ENCODE results near the gene ANLN.
"Not testable (repeated sequence)": the region's sequence is repeated elsewhere in the genome, so short reads cannot be mapped to it uniquely, and the experiment has no call there.

GRCh38 chr7:36385646-36386045, 4.0 kb upstream of the ANLN start:
- TF ChIP-seq, protein P1, sequence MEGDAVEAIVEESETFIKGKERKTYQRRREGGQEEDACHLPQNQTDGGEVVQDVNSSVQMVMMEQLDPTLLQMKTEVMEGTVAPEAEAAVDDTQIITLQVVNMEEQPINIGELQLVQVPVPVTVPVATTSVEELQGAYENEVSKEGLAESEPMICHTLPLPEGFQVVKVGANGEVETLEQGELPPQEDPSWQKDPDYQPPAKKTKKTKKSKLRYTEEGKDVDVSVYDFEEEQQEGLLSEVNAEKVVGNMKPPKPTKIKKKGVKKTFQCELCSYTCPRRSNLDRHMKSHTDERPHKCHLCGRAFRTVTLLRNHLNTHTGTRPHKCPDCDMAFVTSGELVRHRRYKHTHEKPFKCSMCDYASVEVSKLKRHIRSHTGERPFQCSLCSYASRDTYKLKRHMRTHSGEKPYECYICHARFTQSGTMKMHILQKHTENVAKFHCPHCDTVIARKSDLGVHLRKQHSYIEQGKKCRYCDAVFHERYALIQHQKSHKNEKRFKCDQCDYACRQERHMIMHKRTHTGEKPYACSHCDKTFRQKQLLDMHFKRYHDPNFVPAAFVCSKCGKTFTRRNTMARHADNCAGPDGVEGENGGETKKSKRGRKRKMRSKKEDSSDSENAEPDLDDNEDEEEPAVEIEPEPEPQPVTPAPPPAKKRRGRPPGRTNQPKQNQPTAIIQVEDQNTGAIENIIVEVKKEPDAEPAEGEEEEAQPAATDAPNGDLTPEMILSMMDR (conservative IDR thresholded peaks at IDR 0.05; ENCODE audit: low read depth in 2 of 2) = not testable (repeated sequence)
- TF ChIP-seq, protein P2, sequence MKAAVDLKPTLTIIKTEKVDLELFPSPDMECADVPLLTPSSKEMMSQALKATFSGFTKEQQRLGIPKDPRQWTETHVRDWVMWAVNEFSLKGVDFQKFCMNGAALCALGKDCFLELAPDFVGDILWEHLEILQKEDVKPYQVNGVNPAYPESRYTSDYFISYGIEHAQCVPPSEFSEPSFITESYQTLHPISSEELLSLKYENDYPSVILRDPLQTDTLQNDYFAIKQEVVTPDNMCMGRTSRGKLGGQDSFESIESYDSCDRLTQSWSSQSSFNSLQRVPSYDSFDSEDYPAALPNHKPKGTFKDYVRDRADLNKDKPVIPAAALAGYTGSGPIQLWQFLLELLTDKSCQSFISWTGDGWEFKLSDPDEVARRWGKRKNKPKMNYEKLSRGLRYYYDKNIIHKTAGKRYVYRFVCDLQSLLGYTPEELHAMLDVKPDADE (IDR thresholded peaks at IDR 0.05) = not testable (repeated sequence)
- not testable (repeated sequence) for TF ChIP-seq POLR2AphosphoS5 (IDR thresholded peaks at IDR 0.05; ENCODE audit: low read depth); EZH2phosphoT487 (IDR thresholded peaks at IDR 0.05; ENCODE audit: unreplicated experiment); EZH2 (IDR thresholded peaks at IDR 0.05; ENCODE audit: low read depth, unreplicated experiment)
- TF ChIP-seq, protein P3, sequence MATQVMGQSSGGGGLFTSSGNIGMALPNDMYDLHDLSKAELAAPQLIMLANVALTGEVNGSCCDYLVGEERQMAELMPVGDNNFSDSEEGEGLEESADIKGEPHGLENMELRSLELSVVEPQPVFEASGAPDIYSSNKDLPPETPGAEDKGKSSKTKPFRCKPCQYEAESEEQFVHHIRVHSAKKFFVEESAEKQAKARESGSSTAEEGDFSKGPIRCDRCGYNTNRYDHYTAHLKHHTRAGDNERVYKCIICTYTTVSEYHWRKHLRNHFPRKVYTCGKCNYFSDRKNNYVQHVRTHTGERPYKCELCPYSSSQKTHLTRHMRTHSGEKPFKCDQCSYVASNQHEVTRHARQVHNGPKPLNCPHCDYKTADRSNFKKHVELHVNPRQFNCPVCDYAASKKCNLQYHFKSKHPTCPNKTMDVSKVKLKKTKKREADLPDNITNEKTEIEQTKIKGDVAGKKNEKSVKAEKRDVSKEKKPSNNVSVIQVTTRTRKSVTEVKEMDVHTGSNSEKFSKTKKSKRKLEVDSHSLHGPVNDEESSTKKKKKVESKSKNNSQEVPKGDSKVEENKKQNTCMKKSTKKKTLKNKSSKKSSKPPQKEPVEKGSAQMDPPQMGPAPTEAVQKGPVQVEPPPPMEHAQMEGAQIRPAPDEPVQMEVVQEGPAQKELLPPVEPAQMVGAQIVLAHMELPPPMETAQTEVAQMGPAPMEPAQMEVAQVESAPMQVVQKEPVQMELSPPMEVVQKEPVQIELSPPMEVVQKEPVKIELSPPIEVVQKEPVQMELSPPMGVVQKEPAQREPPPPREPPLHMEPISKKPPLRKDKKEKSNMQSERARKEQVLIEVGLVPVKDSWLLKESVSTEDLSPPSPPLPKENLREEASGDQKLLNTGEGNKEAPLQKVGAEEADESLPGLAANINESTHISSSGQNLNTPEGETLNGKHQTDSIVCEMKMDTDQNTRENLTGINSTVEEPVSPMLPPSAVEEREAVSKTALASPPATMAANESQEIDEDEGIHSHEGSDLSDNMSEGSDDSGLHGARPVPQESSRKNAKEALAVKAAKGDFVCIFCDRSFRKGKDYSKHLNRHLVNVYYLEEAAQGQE (IDR thresholded peaks at IDR 0.05; ENCODE audit: unreplicated experiment) = not testable (repeated sequence)
